ENCODE data around the gene PLEKHN1.

DNA sequence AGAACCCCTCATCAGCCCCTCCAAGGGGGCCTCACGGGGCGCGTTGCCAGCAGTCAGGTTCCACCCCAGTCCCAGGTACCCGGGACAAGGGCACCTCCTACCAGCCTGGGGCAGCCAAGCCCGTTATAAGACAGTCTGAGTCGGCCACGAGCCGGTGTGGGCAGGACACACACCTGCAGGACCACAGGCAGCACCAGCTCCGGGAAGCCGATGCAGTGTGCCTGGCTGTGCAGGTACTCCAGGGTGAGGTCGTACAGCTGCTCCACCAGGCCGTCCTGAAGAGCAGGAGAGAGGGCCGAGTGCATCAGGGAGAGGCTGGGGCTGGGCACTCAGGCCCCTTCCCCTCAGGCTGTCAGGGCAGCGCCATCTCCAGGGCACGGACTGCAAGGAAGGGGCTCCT lies 18.3 kb upstream of the PLEKHN1 start:
- TF ChIP-seq, protein P1, sequence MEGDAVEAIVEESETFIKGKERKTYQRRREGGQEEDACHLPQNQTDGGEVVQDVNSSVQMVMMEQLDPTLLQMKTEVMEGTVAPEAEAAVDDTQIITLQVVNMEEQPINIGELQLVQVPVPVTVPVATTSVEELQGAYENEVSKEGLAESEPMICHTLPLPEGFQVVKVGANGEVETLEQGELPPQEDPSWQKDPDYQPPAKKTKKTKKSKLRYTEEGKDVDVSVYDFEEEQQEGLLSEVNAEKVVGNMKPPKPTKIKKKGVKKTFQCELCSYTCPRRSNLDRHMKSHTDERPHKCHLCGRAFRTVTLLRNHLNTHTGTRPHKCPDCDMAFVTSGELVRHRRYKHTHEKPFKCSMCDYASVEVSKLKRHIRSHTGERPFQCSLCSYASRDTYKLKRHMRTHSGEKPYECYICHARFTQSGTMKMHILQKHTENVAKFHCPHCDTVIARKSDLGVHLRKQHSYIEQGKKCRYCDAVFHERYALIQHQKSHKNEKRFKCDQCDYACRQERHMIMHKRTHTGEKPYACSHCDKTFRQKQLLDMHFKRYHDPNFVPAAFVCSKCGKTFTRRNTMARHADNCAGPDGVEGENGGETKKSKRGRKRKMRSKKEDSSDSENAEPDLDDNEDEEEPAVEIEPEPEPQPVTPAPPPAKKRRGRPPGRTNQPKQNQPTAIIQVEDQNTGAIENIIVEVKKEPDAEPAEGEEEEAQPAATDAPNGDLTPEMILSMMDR (IDR thresholded peaks at IDR 0.05; ENCODE audit: extremely low read depth in 1 of 2, insufficient read depth in 1 of 2, low read depth in 1 of 2, low read length in 2 of 2): no peak
- no peak for TF ChIP-seq POLR2A (IDR thresholded peaks at IDR 0.05; ENCODE audit: low read depth, low read length)
- no peak for TF ChIP-seq EZH2 (IDR thresholded peaks at IDR 0.05; ENCODE audit: borderline replicate concordance, low read depth, low read length, severe bottlenecking)
- TF ChIP-seq FOS (IDR thresholded peaks at IDR 0.05; ENCODE audit: borderline replicate concordance, insufficient read depth, low read length): no peak
- TF ChIP-seq, protein P2, sequence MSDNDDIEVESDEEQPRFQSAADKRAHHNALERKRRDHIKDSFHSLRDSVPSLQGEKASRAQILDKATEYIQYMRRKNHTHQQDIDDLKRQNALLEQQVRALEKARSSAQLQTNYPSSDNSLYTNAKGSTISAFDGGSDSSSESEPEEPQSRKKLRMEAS (IDR thresholded peaks at IDR 0.05; ENCODE audit: insufficient read depth, insufficient read length): no peak

Data from endothelial cell of umbilical vein (primary cell).